ENCODE results near the gene CLDN20.
"Not testable (repeated sequence)": the region's sequence is repeated elsewhere in the genome, so short reads cannot be mapped to it uniquely, and the experiment has no call there.

The CLDN20 gene

GRCh38 chr6:155263373-155264063, at the start of gene CLDN20:
CLDN20 (plus strand) TSS chr6:155264013; CDS start chr6:155275720, 11,707 bp downstream.
- DNase-seq (ENCODE audit: low spot score), result no peak

- DNase-seq (ENCODE audit: low spot score), result no peak
These were observed 47.9 kb upstream of the CLDN20 start for GRCh38 chr6:155215906-155216305.

GRCh38 chr6:155216312-155217046, 47.3 kb upstream of the CLDN20 start:
- DNase-seq (ENCODE audit: low spot score), result no peak

- not testable (repeated sequence) for DNase-seq (ENCODE audit: low spot score)
These were observed 45.1 kb upstream of the CLDN20 start for GRCh38 chr6:155218711-155219110.

GRCh38 chr6:155219299-155219698, 44.5 kb upstream of the CLDN20 start:
- DNase-seq (ENCODE audit: low spot score), result no peak

- peak; percentile 22 for DNase-seq (ENCODE audit: low spot score)
These were observed 43.9 kb upstream of the CLDN20 start for GRCh38 chr6:155219858-155220301.

- DNase-seq (ENCODE audit: low spot score), result no peak
These were observed 42.7 kb upstream of the CLDN20 start for GRCh38 chr6:155221086-155221485.

GRCh38 chr6:155222506-155222905, 41.3 kb upstream of the CLDN20 start:
- no peak for DNase-seq (ENCODE audit: low spot score)

- peak; percentile 57 for DNase-seq (ENCODE audit: low spot score)
These were observed 40.0 kb upstream of the CLDN20 start for GRCh38 chr6:155223646-155224451.

GRCh38 chr6:155224618-155225017, 39.2 kb upstream of the CLDN20 start:
- no peak for DNase-seq (ENCODE audit: low spot score)

GRCh38 chr6:155227046-155227445, 36.8 kb upstream of the CLDN20 start:
- no peak for DNase-seq (ENCODE audit: low spot score)

GRCh38 chr6:155228546-155229166, 35.2 kb upstream of the CLDN20 start:
- peak; percentile 34 for DNase-seq (ENCODE audit: low spot score)

GRCh38 chr6:155230975-155231374, 32.8 kb upstream of the CLDN20 start:
- DNase-seq (ENCODE audit: low spot score), result not testable (repeated sequence)

GRCh38 chr6:155232848-155233247, 31.0 kb upstream of the CLDN20 start:
- no peak for DNase-seq (ENCODE audit: low spot score)

- no peak for DNase-seq (ENCODE audit: low spot score)
These were observed 29.6 kb upstream of the CLDN20 start for GRCh38 chr6:155234167-155234566.

GRCh38 chr6:155234687-155235086, 29.1 kb upstream of the CLDN20 start:
- no peak for DNase-seq (ENCODE audit: low spot score)

GRCh38 chr6:155235087-155235486, 28.7 kb upstream of the CLDN20 start:
- DNase-seq (ENCODE audit: low spot score), result no peak

- no peak for DNase-seq (ENCODE audit: low spot score)
These were observed 26.2 kb upstream of the CLDN20 start for GRCh38 chr6:155237613-155238012.

GRCh38 chr6:155240905-155241600, 22.8 kb upstream of the CLDN20 start:
- DNase-seq (ENCODE audit: low spot score), result no peak

GRCh38 chr6:155241966-155242365, 21.8 kb upstream of the CLDN20 start:
- DNase-seq (ENCODE audit: low spot score), result no peak

GRCh38 chr6:155244434-155244833, 19.4 kb upstream of the CLDN20 start:
- no peak for DNase-seq (ENCODE audit: low spot score)

- DNase-seq (ENCODE audit: low spot score), result no peak
These were observed 18.6 kb upstream of the CLDN20 start for GRCh38 chr6:155245193-155245592.
